GM21529 (cell line): Measurements from ENCODE around the gene CUL9.
A peak's percentile ranks its signal among the peaks of the same experiment; 100 is the strongest.

Source experiments
- ATAC-seq: cut with Tn5 transposase; IDR thresholded peaks from one replicate; pipeline ENCODE4 v1.9.1; 2021; ENCODE audit not compliant: unreplicated experiment

Gene CUL9

GRCh38 chr6:43226192-43226851 is 44.3 kb downstream of the CUL9 start:
- ATAC-seq: no peak

GRCh38 chr6:43228951-43229802 is 47.2 kb downstream of the CUL9 start, which contains the start of gene DNPH1:
DNPH1 (minus strand) TSS chr6:43229481; CDS start chr6:43229456, 25 bp downstream.
- peak; percentile 69 for ATAC-seq

- no peak for ATAC-seq
Observed at GRCh38 chr6:43229803-43230620, 48.0 kb downstream of the CUL9 start.

- no peak for ATAC-seq
Observed at GRCh38 chr6:43231053-43231452, 49.1 kb downstream of the CUL9 start.

GRCh38 chr6:43231735-43232450 is 49.9 kb downstream of the CUL9 start:
- ATAC-seq: no peak

GRCh38 chr6:43235841-43236240 is 53.8 kb downstream of the CUL9 start:
- ATAC-seq: no peak

- no peak for ATAC-seq
Observed at GRCh38 chr6:43239054-43239453, 57.1 kb downstream of the CUL9 start.

- ATAC-seq: no peak
Observed at GRCh38 chr6:43240950-43241349, 59.0 kb downstream of the CUL9 start.

- ATAC-seq: no peak
Observed at GRCh38 chr6:43241446-43241845, 59.5 kb downstream of the CUL9 start.

GRCh38 chr6:43242908-43243663 is 61.1 kb downstream of the CUL9 start, which contains the start of gene TTBK1:
TTBK1 (plus strand) TSS chr6:43243481; CDS start chr6:43246661, 3,180 bp downstream.
- ATAC-seq: no peak

- no peak for ATAC-seq
Observed at GRCh38 chr6:43243664-43244321, 61.8 kb downstream of the CUL9 start.

- peak; percentile 57 for ATAC-seq
Observed at GRCh38 chr6:43246301-43247113, 64.5 kb downstream of the CUL9 start.

- ATAC-seq: peak; percentile 88
Observed at GRCh38 chr6:43247114-43247999, 65.4 kb downstream of the CUL9 start.

GRCh38 chr6:43248101-43248500 is 66.1 kb downstream of the CUL9 start:
- ATAC-seq: no peak

- ATAC-seq: no peak
Observed at GRCh38 chr6:43248791-43249190, 66.8 kb downstream of the CUL9 start.

GRCh38 chr6:43250992-43251373 is 69.0 kb downstream of the CUL9 start:
- no peak for ATAC-seq

GRCh38 chr6:43253401-43253800 is 71.4 kb downstream of the CUL9 start:
- no peak for ATAC-seq
